Neural cell (in vitro differentiated cells): ENCODE data around the gene EFTUD2. TPM values are rescaled to one million over a fixed set of nuclear protein-coding genes. Genes with fewer than 3 reads are reported as not detected.

Experiments
- H2AFZ ChIP-seq: fragments of 200-600, 300-800 bp; sonication (generic), shearing (Covaris generic); 2 replicates; pipeline ENCODE4 v1.6.0; 2014; ENCODE audit warnings: low read depth, mild to moderate bottlenecking, antibody characterized with exemption, low read length, moderate library complexity
- H3F3A ChIP-seq: fragments of 200-600 bp; shearing (Covaris generic); 2 replicates; pipeline ENCODE4 v1.6.1; 2016; ENCODE audit warnings: mild to moderate bottlenecking, moderate library complexity, mixed read lengths, antibody characterized with exemption, low read length; ENCODE audit not compliant: insufficient read depth, poor library complexity, severe bottlenecking
- H3K27ac ChIP-seq: fragments of 200-600, 300-800 bp; sonication (generic), shearing (Covaris generic); 2 replicates; pipeline ENCODE4 v1.5.1; 2014; ENCODE audit warnings: mild to moderate bottlenecking, low read length, moderate library complexity
- H3K27me3 ChIP-seq: fragments of 300-800, 200-600 bp; sonication (generic), shearing (Covaris generic); 2 replicates; pipeline ENCODE4 v1.6.0; 2014; ENCODE audit warnings: mild to moderate bottlenecking, low read depth, low read length, moderate library complexity; ENCODE audit not compliant: insufficient read depth
- H3K36me3 ChIP-seq: fragments of 300-800, 200-600 bp; sonication (generic), shearing (Covaris generic); 2 replicates; pipeline ENCODE4 v1.5.1; 2014; ENCODE audit warnings: mild to moderate bottlenecking, antibody characterized with exemption, low read length, moderate library complexity; ENCODE audit not compliant: insufficient read depth
- H3K4me2 ChIP-seq: fragments of 300-800, 200-600 bp; sonication (generic), shearing (Covaris generic); 2 replicates; pipeline ENCODE4 v1.6.0; 2014; ENCODE audit warnings: mild to moderate bottlenecking, low read length
- H3K4me3 ChIP-seq: fragments of 300-800, 200-600 bp; sonication (generic), shearing (Covaris generic); 2 replicates; pipeline ENCODE4 v1.5.1; 2014; ENCODE audit warnings: mild to moderate bottlenecking, low read length, moderate library complexity
- H3K79me2 ChIP-seq: fragments of 200-600 bp; shearing (Covaris generic); replicated peaks from 2 replicates; pipeline ENCODE4 v1.6.0; 2014; ENCODE audit warnings: mild to moderate bottlenecking, low read length, moderate library complexity; ENCODE audit not compliant: insufficient read depth
- H3K9ac ChIP-seq: fragments of 300-800, 200-600 bp; sonication (generic), shearing (Covaris generic); 2 replicates; pipeline ENCODE4 v1.6.1; 2016; ENCODE audit warnings: mild to moderate bottlenecking, low read length, mixed read lengths
- H3K9me2 ChIP-seq: fragments of 200-600 bp; shearing (Covaris generic); 2 replicates; pipeline ENCODE4 v1.6.1; 2016; ENCODE audit warnings: mild to moderate bottlenecking, low read length, mixed read lengths; ENCODE audit not compliant: insufficient read depth
- H3K9me3 ChIP-seq: fragments of 200-600, 300-800 bp; sonication (generic), shearing (Covaris generic); 2 replicates; pipeline ENCODE4 v1.6.1; 2016; ENCODE audit warnings: mild to moderate bottlenecking, mixed run types, low read length, moderate library complexity, mixed read lengths
- H4K20me1 ChIP-seq: fragments of 200-600 bp; shearing (Covaris generic); 2 replicates; pipeline ENCODE4 v1.6.1; 2016; ENCODE audit warnings: mild to moderate bottlenecking, mixed run types; ENCODE audit not compliant: insufficient read depth
- EP300 ChIP-seq: fragments of 450-650 bp; conservative IDR thresholded peaks from 2 replicates; pipeline ENCODE4 v1.6.1; 2014; ENCODE audit warnings: antibody characterized with exemption, mild to moderate bottlenecking, moderate library complexity; ENCODE audit not compliant: poor library complexity, severe bottlenecking
- EZH2 ChIP-seq: fragments of 200-600, 300-800 bp; shearing (Covaris generic), sonication (generic); IDR thresholded peaks from 2 replicates; pipeline ENCODE4 v1.6.1; 2014; ENCODE audit warnings: antibody characterized with exemption, low read length, borderline replicate concordance, mild to moderate bottlenecking; ENCODE audit not compliant: insufficient read depth, poor library complexity, severe bottlenecking
- MXI1 ChIP-seq: fragments of 450-650 bp; conservative IDR thresholded peaks from 2 replicates; pipeline ENCODE4 v1.6.1; 2014; ENCODE audit warnings: antibody characterized with exemption, mild to moderate bottlenecking; ENCODE audit not compliant: poor library complexity, severe bottlenecking
- POLR2AphosphoS5 ChIP-seq: IDR thresholded peaks from 2 replicates; pipeline ENCODE4 v1.6.1; 2012
- RAD21 ChIP-seq: fragments of 450-650 bp; conservative IDR thresholded peaks from 2 replicates; pipeline ENCODE4 v1.6.1; 2014; ENCODE audit warnings: antibody characterized with exemption, mild to moderate bottlenecking, moderate library complexity
- SMC3 ChIP-seq: fragments of 450-650 bp; conservative IDR thresholded peaks from 2 replicates; pipeline ENCODE4 v1.6.1; 2014; ENCODE audit warnings: antibody characterized with exemption, mild to moderate bottlenecking, moderate library complexity; ENCODE audit not compliant: poor library complexity
- TAF1 ChIP-seq: IDR thresholded peaks from 2 replicates; pipeline ENCODE4 v1.6.1; 2012; ENCODE audit warnings: low read depth
- polyA plus RNA-seq: library from polyadenylated mRNA; depleted of rRNA; stranded (reverse); fragments of >200 nt; gene quantifications from 2 replicates; pipeline ENCODE4 v1.2.3, GENCODE V29; 2014
- TF ChIP-seq, protein P1 (sequence below): fragments of 450-650 bp; IDR thresholded peaks from 2 replicates; pipeline ENCODE4 v1.5.1; 2014; ENCODE audit warnings: antibody characterized with exemption, mild to moderate bottlenecking, moderate library complexity; ENCODE audit not compliant: poor library complexity, severe bottlenecking
- TF ChIP-seq, protein P2 (sequence below): IDR thresholded peaks from 2 replicates; pipeline ENCODE4 v1.6.1; 2012; ENCODE audit warnings: borderline replicate concordance

EFTUD2 gene
- polyA plus RNA-seq, 1 donor from 2014 or later, result 69.4 TPM

DNA sequence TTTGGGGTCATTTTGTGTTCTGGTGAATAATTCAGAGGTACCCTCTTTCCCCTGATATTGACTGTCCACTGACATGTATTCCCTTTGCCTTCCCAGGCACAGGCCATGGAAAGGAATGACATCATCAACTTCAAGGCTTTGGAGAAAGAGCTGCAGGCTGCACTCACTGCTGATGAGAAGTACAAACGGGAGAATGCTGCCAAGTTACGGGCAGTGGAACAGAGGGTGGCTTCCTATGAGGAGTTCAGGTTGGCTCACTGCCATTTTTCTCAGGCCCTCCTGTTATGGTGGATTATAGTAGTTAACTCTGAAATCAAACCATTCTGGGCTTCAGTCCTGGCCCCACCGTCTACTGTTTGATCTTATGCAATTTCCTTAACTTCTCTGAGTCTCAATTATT, 1.6 kb upstream of the EFTUD2 start:
- no peaks in the 10 kb centered on the region for H3F3A ChIP-seq
- H3K79me2 ChIP-seq, result peaks cover 14% of the 10 kb centered on the region
- TF ChIP-seq EP300, result no peak
- no peak for TF ChIP-seq RAD21
- TF ChIP-seq EZH2, result no peak
- no peak for TF ChIP-seq TAF1
- no peak for TF ChIP-seq MXI1
- TF ChIP-seq SMC3, result no peak
- TF ChIP-seq, protein P1, sequence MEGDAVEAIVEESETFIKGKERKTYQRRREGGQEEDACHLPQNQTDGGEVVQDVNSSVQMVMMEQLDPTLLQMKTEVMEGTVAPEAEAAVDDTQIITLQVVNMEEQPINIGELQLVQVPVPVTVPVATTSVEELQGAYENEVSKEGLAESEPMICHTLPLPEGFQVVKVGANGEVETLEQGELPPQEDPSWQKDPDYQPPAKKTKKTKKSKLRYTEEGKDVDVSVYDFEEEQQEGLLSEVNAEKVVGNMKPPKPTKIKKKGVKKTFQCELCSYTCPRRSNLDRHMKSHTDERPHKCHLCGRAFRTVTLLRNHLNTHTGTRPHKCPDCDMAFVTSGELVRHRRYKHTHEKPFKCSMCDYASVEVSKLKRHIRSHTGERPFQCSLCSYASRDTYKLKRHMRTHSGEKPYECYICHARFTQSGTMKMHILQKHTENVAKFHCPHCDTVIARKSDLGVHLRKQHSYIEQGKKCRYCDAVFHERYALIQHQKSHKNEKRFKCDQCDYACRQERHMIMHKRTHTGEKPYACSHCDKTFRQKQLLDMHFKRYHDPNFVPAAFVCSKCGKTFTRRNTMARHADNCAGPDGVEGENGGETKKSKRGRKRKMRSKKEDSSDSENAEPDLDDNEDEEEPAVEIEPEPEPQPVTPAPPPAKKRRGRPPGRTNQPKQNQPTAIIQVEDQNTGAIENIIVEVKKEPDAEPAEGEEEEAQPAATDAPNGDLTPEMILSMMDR, result no peak
- TF ChIP-seq POLR2AphosphoS5, result no peak
- H4K20me1 ChIP-seq, result no peaks in the 10 kb centered on the region
- H3K27me3 ChIP-seq, result no peaks in the 10 kb centered on the region
- no peak overlapping the region for H3K4me2 ChIP-seq
- no peak overlapping the region for H3K9ac ChIP-seq
- H3K27ac ChIP-seq, result no peak overlapping the region
- H3K4me3 ChIP-seq, result no peak overlapping the region
- no peaks in the 10 kb centered on the region for H3K9me3 ChIP-seq
- no peak overlapping the region for H2AFZ ChIP-seq
- H3K9me2 ChIP-seq, result no peaks in the 10 kb centered on the region
- no peaks in the 10 kb centered on the region for H3K36me3 ChIP-seq

DNA sequence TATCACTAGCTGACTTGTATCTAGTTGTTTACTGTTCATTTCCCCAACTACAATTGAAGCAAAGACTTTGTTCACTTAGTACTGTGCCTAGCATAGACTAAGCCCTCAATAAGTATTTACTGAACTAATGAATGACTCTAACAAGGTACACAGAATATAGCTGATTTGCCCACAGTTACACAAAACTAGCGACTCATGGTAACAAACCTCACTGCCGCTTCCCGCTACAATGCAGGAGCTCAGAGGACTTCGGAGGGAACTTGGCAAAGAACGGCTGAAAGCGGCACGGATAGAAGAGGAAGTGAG, 524 bp downstream of the EFTUD2 start:
- peak overlapping the region; percentile 84 for H3K4me3 ChIP-seq

More for the DNA sequence above, 524 bp downstream of the EFTUD2 start:
- Histone ChIP-seq H3K36me3 (no peaks in the 10 kb centered on the region), H3K27me3 (no peaks in the 10 kb centered on the region), H3K79me2 (peaks cover 20% of the 10 kb centered on the region), H3K9ac (peak overlapping the region; percentile 81), H2AFZ (peak overlapping the region; percentile 43), H3K4me2 (peak overlapping the region; percentile 99), H3K27ac (peak overlapping the region; percentile 90), H3K9me2 (no peaks in the 10 kb centered on the region), H4K20me1 (no peaks in the 10 kb centered on the region), H3K9me3 (no peaks in the 10 kb centered on the region), H3F3A (no peaks in the 10 kb centered on the region)
- no peak for TF ChIP-seq TAF1
- no peak for TF ChIP-seq MXI1
- TF ChIP-seq, protein P1, result no peak
- TF ChIP-seq RAD21, result no peak
- TF ChIP-seq EP300, result no peak
- TF ChIP-seq SMC3, result no peak
- TF ChIP-seq, protein P2, sequence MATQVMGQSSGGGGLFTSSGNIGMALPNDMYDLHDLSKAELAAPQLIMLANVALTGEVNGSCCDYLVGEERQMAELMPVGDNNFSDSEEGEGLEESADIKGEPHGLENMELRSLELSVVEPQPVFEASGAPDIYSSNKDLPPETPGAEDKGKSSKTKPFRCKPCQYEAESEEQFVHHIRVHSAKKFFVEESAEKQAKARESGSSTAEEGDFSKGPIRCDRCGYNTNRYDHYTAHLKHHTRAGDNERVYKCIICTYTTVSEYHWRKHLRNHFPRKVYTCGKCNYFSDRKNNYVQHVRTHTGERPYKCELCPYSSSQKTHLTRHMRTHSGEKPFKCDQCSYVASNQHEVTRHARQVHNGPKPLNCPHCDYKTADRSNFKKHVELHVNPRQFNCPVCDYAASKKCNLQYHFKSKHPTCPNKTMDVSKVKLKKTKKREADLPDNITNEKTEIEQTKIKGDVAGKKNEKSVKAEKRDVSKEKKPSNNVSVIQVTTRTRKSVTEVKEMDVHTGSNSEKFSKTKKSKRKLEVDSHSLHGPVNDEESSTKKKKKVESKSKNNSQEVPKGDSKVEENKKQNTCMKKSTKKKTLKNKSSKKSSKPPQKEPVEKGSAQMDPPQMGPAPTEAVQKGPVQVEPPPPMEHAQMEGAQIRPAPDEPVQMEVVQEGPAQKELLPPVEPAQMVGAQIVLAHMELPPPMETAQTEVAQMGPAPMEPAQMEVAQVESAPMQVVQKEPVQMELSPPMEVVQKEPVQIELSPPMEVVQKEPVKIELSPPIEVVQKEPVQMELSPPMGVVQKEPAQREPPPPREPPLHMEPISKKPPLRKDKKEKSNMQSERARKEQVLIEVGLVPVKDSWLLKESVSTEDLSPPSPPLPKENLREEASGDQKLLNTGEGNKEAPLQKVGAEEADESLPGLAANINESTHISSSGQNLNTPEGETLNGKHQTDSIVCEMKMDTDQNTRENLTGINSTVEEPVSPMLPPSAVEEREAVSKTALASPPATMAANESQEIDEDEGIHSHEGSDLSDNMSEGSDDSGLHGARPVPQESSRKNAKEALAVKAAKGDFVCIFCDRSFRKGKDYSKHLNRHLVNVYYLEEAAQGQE, result no peak
- no peak for TF ChIP-seq POLR2AphosphoS5
- no peak for TF ChIP-seq EZH2
